OCI-M2 (cell line): ENCODE results near the gene NPAS3.

ENCODE experiments used
- DNase-seq: peaks from one replicate; lab custom pipeline; 2025; ENCODE audit not compliant: unreplicated experiment; lab: John Stamatoyannopoulos, UW

Gene NPAS3

GRCh38 chr14:33773205-33774030 lies 834.7 kb downstream of the NPAS3 start:
- DNase-seq, result no peak

GRCh38 chr14:33774161-33774560 lies 835.5 kb downstream of the NPAS3 start:
- DNase-seq, result no peak

GRCh38 chr14:33774723-33775470 lies 836.2 kb downstream of the NPAS3 start:
- no peak for DNase-seq

- DNase-seq, result no peak
Observed at GRCh38 chr14:33776871-33777270, 838.2 kb downstream of the NPAS3 start.

- DNase-seq, result no peak
Observed at GRCh38 chr14:33777681-33778080, 839.0 kb downstream of the NPAS3 start.

- DNase-seq, result no peak
Observed at GRCh38 chr14:33780035-33780434, 841.4 kb downstream of the NPAS3 start.

- no peak for DNase-seq
Observed at GRCh38 chr14:33781236-33781635, 842.6 kb downstream of the NPAS3 start.

GRCh38 chr14:33782923-33783322 lies 844.2 kb downstream of the NPAS3 start:
- DNase-seq, result no peak

- DNase-seq, result no peak
Observed at GRCh38 chr14:33786091-33786825, 847.6 kb downstream of the NPAS3 start.

GRCh38 chr14:33788161-33788560 lies 849.5 kb downstream of the NPAS3 start:
- no peak for DNase-seq

- DNase-seq, result no peak
Observed at GRCh38 chr14:33790996-33791395, 852.3 kb downstream of the NPAS3 start.

- DNase-seq, result no peak
Observed at GRCh38 chr14:33792009-33792719, 853.5 kb downstream of the NPAS3 start.

- DNase-seq, result peak; percentile 9
Observed at GRCh38 chr14:33792720-33793368, 854.2 kb downstream of the NPAS3 start.

GRCh38 chr14:33793398-33794110 lies 854.9 kb downstream of the NPAS3 start:
- DNase-seq, result no peak

- DNase-seq, result no peak
Observed at GRCh38 chr14:33794791-33795305, 856.2 kb downstream of the NPAS3 start.

- DNase-seq, result no peak
Observed at GRCh38 chr14:33796356-33796755, 857.7 kb downstream of the NPAS3 start.

- DNase-seq, result no peak
Observed at GRCh38 chr14:33799705-33800570, 861.3 kb downstream of the NPAS3 start.

GRCh38 chr14:33800735-33801163 lies 862.1 kb downstream of the NPAS3 start:
- no peak for DNase-seq

- DNase-seq, result no peak
Observed at GRCh38 chr14:33802737-33803136, 864.1 kb downstream of the NPAS3 start.
